Femur (tissue), 1 donor: ENCODE measurements around the gene CASKIN2.
"Not testable (repeated sequence)": the region's sequence is repeated elsewhere in the genome, so short reads cannot be mapped to it uniquely, and the experiment has no call there.

ENCODE experiments used
- DNase-seq: peaks from one replicate; pipeline ENCODE4 v3.0.0-alpha.2; 2017

The CASKIN2 gene

DNA sequence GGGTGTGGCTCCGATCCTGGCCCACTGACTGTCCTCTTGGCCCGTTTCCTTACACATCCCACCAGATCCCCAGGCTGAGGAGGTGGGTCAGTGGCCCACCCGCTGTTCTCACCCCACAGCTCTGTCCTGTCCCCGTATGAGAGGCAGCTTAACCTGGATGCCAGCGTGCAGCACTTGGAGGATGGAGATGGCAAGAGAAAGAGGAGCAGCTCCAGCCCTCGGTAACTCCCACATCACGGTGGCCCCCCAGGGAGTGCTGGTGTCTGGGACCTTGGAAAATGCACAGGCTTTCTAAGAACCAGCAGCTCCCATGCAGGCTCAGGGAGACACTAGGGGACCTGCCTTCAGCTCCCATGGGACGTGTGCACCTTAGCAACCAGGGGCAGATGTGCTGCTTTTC, 6.0 kb upstream of the CASKIN2 start:
- peak; percentile 10 for DNase-seq

DNA sequence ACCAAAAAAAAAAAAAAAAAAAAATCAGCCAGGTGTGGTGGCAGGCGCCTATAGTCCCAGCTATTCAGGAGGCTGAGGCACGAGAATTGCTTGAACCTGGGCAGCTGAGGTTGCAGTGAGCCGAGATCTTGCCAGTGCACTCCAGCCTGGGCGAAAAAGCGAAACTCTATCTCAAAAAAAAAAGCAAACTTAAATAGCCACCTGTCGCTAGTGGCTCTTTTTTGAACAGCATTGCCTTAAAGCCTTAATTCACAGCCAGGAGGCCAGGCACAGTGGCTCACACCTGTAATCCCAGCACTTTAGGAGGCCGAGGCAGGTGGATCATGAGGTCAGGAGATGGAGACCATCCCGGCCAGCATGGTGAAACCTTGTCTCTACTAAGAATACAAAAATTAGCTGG, 5.1 kb upstream of the CASKIN2 start:
- DNase-seq = not testable (repeated sequence)

DNA sequence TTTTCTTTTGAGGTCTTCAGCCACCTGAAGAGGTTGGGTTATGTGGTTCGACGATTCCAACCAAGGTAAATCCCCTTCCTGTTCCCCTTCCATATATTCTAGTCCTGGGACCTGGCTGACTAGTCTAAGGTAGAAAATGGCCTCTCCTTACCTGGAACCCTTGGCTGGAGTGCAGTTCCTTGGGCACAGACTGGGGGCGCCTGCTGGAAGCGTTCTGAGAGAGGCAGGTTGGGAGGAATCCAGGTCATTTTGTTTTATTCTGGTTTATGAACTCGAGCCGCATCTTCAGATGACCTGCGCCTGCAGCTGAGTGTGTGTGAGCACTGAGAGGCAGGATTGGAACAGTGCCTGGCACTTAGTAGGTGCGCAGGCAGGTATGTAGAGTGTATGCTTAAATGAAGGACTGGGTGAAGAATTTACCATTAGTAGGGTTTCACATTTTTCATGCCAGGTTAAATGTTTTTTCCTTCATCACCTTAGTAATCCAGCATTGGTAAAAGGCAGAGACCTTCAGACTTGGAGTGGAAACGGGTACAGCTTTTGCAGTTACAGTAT, 3.7 kb upstream of the CASKIN2 start:
- no peak for DNase-seq

DNA sequence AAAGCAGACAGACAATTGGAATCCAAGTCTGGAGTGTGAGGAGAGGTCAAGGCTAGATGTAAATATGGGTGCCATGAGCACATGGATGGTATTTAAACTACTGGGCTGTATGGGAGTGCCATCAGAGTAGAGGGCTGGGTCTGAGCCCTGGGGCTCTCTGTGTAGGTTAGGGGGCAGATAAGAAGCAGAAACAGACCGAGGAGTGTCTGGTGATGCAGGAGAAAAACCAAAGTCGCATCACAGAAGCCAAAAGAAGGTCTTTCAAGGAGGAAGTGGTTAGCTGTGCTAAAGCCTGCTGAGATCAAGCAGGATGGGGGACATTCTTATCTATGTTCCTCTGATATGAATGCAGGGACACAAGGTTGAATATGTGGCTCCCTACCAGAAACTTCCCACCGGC, 2.9 kb upstream of the CASKIN2 start:
- DNase-seq = no peak

DNA sequence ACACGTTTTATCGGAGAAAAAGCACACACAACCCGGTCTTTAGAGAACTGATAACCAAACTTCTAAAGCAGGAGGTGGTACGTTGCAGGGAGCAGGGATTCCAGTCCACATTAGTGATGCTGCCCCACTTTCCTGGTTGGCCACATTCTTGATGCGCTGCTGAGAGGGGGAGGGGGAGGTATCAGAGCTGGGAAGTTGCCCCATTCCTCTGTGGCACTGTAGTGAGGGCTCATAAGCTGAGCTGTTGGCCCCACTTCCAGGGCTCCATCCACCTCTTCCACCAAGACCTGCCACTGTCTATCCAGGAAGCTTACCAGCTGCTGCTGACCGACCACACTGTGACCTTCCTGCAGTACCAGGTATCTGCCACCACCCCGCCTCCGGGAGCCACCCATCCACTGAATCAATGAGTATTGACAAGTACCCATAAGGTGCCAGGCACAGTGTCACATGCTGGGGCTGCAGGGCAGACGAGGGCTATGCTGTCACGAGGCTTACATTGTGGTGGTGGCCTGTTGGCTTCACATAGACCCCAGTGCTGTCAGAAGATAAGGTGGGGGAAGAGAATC, 2.0 kb upstream of the CASKIN2 start:
- peak; percentile 27 for DNase-seq

DNA sequence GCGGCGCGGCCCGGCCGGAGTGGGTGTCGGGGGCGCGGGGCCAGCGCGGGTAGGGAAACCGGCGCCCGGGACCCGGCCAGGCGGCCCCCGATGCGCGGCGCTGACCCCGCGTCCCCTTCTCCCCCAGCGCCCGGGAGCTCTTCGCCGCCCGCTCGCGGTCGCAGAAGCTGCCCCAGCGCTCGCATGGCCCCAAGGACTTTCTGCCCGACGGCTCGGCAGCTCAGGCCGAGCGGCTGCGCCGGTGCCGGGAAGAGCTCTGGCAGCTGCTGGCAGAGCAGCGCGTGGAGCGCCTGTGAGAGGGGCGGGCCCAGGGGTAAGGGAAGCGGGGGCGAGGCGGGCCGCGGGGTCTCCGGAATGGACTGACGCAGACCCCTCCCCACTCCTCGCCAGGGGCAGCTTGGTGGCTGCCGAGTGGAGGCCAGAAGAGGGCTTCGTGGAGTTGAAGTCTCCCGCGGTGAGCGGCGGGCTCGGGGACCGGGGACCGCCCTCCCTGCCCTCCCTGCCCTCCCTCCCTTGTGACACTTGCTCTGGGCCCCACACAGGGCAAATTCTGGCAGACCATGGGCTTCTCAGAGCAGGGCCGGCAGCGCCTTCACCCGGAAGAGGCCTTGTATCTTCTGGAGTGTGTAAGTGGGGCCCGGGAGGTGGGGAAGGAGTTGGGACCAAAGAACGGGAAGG, 1.4 kb upstream of the CASKIN2 start:
- peak; percentile 64 for DNase-seq

DNA sequence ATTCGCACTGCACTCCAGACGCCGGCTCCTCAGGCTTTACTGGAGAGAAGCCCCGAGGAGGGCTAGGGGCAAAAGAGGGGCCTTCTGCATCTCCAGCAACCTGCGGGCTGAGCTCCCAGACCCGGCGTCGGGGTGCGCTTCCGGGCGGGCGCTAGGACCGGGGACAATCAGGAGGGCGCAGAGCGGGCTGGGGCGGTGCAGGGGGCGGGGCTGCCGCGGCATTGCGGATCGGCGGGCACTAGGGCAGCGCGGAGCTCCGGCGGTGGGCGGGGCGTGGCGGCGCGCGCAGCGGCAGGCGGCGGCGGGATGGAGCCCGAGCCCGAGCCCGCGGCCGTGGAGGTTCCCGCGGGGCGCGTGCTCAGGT, 900 bp upstream of the CASKIN2 start, which contains the start of gene TSEN54:
TSS of gene TSEN54 (plus strand) at position 274 of the 364 bp plus-strand sequence. CDS start at position 307, 33 bp downstream.
- DNase-seq = peak; percentile 96

DNA sequence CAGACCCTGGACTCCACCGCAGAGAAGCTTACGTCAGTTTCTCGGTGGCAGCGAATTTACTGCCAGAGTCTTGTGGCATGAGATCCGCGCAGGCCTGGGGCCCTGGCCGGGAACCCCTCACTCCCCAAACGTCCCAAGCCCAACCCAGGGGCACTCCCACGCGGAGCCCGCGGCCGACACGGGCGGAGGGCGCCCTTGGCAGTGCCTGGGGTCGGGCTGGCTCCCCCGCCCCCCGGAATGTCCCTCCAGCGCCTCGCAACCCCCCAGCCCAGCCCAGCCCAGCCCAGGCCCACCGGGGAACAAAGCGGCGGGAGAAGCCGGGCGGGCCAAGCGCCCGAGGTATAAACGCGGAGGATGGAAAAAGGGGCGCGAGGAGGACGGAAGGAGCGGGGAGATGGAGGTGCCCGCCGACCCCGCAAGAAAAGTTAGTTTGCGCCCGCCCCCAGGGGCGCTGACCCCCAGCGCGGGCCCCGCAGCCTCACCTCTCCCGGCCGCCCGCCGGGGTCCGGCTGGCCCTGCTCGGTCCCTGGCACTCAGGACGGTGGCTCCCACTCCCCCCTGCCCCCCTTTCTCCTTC, 330 bp downstream of the CASKIN2 start:
- peak; percentile 59 for DNase-seq

DNA sequence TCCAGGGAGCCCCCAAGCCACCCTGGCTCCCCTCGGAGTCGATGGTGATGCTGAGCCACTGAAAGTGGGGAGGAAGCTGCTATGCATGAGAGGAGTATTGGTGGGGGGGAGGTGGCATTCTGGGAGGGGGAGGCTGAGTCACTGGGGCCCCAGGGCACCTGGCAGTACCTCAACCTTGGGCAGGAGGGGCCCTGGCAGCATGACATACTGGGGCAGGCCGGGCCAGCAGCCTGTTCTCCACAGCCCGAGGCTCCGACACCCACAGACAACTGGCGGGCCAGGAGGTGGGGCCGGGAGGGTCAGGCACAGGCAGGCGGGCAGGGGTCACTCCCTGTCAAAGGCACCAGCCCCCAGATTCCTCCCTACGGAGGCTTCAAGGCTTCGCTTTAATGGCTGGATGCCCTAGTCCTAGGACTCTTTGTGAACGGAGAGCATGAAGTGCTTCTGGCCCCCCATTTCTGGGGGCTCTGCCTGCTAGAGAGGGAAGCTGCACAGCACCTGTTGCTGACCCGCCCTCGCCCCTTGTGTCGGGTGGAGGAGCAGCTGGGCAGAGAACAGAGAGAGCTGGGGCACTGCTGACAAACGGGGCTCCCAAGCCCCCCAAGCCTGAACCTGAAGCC, 928 bp downstream of the CASKIN2 start:
- DNase-seq = peak; percentile 45

DNA sequence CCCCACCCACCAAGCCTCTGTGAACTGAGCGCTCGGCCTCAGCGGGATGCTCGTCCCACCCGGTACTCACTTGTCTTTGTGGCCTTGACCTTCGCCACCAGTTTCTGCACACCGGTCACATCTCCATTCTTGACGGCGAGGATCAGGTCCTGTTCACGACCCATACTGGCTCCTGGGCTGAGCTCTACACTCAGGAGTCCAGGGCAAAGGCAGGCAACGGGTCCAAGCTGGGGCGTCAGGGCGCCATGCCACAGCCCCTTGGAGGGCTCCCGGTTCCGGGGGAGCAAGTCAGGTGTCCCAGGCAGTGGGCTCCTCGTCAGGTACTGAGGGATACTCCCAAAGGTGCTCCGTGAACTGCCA, 1.7 kb downstream of the CASKIN2 start:
- peak; percentile 36 for DNase-seq

DNA sequence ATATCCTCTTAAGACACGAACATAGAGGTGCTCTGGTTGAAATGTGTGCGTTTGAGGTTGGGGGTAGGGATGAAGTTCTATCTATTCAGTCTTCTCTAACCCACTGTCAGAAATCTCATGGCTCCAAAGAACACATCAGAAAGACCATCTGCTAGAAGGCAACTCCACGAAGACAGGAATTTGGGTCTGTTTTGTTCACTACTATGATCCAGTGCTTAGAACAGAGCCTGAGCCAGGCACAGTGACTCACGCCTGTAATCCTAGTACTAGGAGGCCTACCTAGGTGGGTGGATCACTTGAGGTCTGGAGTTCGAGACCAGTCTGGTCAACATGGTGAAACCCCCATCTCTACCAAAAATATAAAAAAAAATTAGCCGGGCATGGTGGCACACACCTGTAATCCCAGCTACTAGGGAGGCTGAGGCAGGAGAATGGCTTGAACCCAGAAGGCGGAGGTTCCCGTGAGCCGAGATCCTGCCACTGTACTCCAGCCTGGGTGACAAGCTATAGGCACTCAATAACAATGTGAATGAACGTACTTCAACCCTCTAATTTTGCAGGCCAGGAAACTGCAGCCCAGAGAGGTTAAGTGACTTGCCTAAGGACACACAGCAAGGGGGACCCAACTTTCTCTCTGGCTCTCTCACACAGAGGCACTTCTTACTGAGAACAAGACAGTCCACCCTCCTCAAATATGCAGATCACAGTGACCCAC, 2.3 kb downstream of the CASKIN2 start:
- DNase-seq = no peak

DNA sequence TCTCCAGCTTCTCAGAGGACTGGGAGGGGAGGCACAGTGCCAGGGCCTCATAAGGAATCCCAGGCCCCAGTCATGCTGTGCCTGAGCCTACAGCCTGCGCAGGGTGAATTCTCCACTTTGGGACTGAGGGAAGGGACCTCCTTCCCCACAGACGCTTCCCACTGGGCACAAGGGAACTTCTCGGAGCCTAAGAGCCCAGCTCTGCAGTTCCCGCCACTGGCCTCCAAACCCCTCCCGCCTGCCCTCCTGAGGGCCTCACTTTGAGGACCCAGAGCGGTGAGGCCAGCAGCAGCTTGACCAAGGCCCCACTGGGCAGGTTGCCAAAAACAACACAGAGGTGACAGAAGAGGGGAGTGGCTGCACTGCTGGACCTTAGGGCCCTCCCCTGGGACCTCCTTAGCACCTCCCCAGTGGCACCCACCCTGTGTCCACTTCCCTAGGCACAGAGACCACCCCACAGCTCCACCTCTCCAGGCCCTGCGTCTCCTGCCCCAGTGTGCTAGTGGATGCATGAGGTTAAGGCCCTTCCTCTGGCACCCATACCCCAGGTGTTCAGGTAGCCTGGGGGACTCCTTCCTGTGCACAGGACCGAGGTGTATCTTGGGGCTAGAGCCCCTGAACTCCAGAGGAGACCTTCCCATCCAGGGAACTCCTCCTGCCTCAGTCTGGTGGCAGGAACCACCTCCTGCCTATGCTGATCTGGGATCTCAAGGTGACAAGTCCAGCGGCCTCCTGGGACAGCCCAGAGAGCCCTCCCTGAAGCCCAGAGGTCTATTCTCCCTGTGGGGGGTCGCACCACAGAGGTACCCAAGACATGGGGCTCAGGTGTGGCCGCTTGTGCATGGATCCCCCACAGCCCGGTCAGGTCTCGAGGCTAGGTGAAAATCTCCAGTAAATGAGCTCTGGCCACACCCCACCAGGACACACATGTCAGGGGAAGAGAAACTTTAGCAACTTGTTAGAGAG, 3.4 kb downstream of the CASKIN2 start:
- DNase-seq = peak; percentile 54

DNA sequence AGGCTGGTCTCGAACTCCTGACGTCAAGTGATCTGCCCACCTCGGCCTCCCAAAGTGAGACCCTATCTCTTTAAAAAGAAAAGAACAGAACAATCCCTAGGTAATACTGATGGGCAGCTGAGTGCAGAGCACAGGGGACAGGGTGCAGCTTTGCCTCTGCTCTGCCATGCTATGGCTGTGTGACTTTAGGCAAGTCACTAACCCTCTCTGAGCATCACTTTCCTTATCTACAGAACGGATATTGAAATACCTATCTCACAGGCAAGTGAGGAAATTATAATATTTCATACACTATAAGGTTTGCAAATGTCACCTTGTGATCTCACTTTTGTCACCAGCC, 4.1 kb downstream of the CASKIN2 start:
- DNase-seq = no peak

DNA sequence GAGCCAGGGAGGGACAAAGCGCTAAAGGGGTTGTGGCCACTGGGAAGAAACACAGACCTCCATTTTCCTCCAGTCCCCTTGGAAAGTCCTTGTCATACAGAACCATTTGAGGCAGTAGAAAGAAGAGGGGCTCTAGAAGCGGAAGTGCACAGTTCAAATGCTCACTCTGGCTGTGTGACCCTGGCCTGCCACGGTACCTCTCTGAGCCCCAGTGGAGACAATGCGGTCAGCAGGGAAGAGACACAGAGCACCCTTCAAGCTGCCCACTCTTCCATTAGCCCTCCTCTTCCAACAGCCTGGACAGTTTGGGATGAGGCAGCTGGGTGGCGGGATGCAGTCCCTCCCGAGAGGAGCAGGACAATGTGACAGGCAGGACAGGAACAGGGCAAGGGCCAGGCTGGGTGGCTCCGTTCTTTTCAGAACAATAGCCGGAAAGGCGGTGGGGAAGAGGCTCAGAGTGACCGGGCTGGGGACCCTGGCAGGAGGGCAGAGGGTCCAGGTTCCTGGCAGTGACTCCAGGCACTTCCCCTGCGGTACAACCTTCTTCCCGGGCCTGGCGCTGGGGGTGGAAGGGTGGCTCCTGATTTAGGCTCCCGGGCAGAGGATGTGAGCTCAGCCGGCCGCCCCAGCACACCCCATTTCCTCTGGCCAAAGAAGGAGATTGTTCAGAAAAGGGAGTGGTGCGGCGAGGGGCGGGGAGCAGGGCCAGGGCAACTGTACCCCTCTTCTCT, 5.6 kb downstream of the CASKIN2 start:
- peak; percentile 50 for DNase-seq

DNA sequence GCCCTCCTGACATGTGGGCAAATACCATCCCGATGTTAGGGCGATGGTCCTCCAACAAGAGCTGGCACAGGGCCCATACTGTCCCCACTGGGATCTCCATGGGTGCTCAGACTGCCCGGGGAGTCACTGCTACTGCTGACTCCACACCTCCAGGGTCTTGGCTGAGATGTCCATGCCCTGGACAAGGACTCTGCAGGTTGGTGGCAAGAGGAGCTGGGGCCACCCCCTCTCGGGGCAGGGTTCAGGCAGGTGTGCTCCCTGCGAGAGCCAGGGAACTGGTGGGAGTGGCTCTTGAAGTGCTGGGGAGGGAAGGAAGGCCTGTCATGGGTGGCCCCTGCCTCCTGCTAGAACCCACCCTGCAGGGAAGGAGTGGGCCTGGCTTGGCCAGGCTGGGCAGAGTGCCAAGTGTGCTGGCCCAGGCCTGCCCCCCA, 6.4 kb downstream of the CASKIN2 start:
- peak; percentile 33 for DNase-seq

DNA sequence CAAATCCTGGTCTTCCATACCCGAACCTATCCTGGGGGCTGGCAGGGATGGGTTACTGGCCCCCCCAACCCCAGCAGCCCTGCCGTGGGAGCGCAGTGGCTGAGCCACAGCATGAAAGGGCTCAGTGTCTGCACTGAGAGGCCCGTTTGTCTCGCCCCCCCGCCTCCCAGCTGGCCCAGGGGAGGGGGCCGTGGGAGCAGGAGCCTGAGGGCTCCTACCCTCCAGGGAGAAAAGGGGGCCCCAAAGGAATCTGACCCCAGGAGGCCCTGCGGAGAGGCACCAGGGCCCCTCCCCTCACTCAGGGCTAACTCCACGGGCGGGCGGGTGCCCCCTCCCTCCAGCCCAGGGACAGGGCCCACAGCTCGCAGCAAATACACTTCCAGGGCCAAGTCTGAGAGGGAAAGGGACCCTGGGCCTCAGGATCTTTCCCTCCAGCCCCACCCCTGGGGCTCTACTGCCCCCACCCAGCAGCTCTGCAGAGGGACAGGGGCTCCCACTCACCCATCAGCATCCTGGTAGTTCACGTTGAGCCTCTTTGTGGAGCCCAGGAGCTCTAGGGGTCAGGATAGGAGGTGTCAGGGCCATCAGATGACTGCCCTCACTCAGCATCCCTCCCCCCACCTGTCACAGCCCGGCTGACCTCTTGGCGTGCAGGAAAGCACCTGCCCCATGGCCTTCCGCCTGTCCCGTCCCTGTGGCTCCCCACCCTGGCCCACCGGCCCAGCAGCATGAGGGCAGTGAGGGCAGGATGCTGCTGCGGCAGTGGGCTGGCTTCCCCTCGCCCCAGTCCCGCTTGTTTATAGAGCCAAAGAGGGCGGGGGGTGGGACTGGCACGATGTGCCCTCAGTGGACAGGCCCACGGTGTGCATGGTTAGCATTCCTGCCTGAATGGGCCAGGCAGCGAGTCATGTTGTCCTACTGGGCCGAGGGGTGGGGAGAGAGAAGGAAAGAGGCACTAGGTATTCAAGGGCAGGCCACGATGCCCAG, 7.3 kb downstream of the CASKIN2 start:
- peak; percentile 40 for DNase-seq

DNA sequence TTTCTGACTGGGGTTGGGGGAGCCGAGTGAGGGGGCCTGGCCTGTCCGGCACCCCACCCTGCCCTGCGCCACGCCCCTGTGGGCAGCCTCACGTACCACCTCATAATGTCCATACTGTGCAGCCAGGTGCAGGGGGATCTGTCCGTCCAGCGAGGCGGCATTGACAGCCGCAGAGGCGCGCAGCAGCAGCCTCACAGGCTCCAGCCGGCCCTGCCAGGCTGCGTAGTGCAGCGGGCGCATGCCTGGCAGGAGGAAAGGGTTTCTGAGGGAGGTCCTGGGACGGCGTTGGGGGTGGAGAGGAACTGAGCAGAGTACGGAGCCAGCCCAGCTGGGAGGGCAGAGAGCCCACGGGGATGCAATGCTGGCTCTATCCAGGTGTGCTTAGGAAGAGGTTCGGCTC, 8.4 kb downstream of the CASKIN2 start:
- no peak for DNase-seq

DNA sequence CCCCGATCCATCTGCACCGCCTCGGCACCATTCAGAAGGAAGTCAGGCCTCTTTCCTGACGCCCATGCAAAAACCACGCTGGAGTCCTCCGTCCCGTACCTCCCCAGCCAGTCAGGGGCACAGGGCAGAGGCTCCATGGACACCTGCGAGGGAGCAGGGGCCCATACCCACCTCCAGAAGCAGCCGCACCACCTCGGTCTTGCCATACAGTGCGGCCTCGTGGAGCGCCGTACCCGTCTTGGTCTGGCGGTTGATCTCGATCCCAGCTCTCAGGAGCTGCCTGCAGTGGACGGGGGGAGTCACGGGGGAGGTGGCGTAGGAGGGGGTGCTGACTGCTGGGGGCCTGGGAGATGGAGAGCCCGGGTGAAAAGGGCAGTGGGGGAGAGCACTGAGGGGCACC, 9.2 kb downstream of the CASKIN2 start:
- DNase-seq = no peak

DNA sequence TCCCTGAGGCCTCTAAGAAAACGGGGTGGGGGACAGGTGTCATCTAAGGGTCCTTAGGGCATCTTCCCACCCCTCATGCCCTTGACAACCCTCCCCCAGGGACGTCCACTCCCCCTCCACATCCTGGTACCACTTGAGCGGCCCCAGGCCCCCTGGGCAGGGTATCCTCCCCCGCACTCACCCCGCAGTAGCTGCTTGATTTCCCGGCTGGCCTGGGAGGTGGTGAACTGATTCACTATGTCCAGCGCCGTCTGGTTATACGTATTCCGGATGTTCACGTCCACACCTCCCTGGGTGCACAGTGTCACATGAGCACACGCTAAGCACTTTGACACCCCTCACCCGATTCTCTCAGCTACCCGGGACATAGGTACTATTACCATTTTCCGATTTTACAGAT, 9.7 kb downstream of the CASKIN2 start:
- no peak for DNase-seq

DNA sequence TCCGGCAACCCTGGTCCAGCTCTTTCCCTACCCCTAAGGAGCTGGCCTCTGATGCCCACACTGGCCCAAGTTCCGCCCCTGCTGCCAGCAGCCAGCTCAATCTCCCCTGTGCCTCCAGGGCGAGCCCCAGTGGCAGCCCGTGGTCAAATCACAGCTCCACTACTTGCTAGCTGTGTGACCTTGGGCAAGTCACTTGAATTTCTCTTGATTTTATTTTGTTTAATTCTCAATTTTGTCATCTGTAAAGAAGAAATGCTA, 10.3 kb downstream of the CASKIN2 start:
- DNase-seq = no peak
